H1 (cell line): ENCODE data around the gene STEAP4. TPM values are rescaled to one million over a fixed set of nuclear protein-coding genes. Genes with fewer than 3 reads are reported as not detected.

Source experiments
- CTCF ChIA-PET: fragments of 300-600 bp; sonication (Branson Sonifier 250); formaldehyde crosslinking; loops from one replicate; lab custom pipeline; 2021; ENCODE audit not compliant: partially characterized antibody; lab: Charles Lee
- POLR2A ChIA-PET: fragments of 300-600 bp; sonication (Branson Sonifier 250); formaldehyde crosslinking; loops from one replicate; lab custom pipeline; 2021; ENCODE audit warnings: inconsistent platforms; ENCODE audit not compliant: partially characterized antibody; lab: Charles Lee
- DNase-seq, 2 experiments: peaks; one replicate each; pipeline versions ENCODE4 v3.0.0 to v3.0.0-alpha.2; 2010 to 2022; ENCODE audit warnings: low spot score in 2 of 2, low read depth in 1 of 2, mixed read lengths in 1 of 2
- FAIRE-seq: peaks from 2 replicates; lab custom pipeline; 2011; peaks lifted over from hg19 to GRCh38; lab: Jason Lieb, UNC
- H2AFZ ChIP-seq: 2 replicates; pipeline ENCODE4 v1.8.1; 2012; ENCODE audit warnings: low read length, inconsistent platforms
- H2AK5ac ChIP-seq: 2 replicates; pipeline ENCODE4 v1.6.1; 2013; ENCODE audit warnings: low read depth, low read length
- H2BK120ac ChIP-seq: replicated peaks from 2 replicates; pipeline ENCODE3; 2013; ENCODE audit warnings: low read depth, low read length, inconsistent platforms
- H2BK12ac ChIP-seq: 2 replicates; pipeline ENCODE4 v1.6.1; 2013; ENCODE audit warnings: low read depth, low read length
- H2BK15ac ChIP-seq: 2 replicates; pipeline ENCODE4 v1.6.1; 2013; ENCODE audit warnings: low read length
- H2BK20ac ChIP-seq: 2 replicates; pipeline ENCODE4 v1.6.1; 2013; ENCODE audit warnings: low read length
- H2BK5ac ChIP-seq: 2 replicates; pipeline ENCODE4 v1.6.1; 2013; ENCODE audit warnings: low read depth, low read length
- H3K14ac ChIP-seq: 2 replicates; pipeline ENCODE4 v1.6.1; 2013; ENCODE audit warnings: inconsistent platforms; ENCODE audit not compliant: insufficient read length
- H3K18ac ChIP-seq: 2 replicates; pipeline ENCODE4 v1.6.1; 2013; ENCODE audit warnings: low read length; ENCODE audit errors: extremely low read depth
- H3K23ac ChIP-seq: 2 replicates; pipeline ENCODE4 v1.6.1; 2013; ENCODE audit warnings: inconsistent platforms; ENCODE audit not compliant: insufficient read length
- H3K23me2 ChIP-seq: 2 replicates; pipeline ENCODE4 v1.6.1; 2013; ENCODE audit warnings: low read depth, low read length
- H3K27ac ChIP-seq: 2 replicates; pipeline ENCODE4 v1.6.1; 2011; ENCODE audit warnings: low read depth, low read length, inconsistent platforms
- H3K27me3 ChIP-seq, 4 experiments: replicated peaks in 1 of 4; 1 replicate in 1 of 4; 2 replicates in 3 of 4; pipeline versions ENCODE4 v1.6.1 to v1.8.1; 2011 to 2013; ENCODE audit warnings: low read length in 3 of 4, mild to moderate bottlenecking in 3 of 4, inconsistent platforms in 2 of 4, mixed read lengths in 2 of 4, moderate library complexity in 1 of 4; ENCODE audit not compliant: control insufficient read depth in 3 of 4, insufficient read depth in 3 of 4; ENCODE audit errors: extremely low read depth in 1 of 4
- H3K36me3 ChIP-seq, 4 experiments: 2 replicates each; pipeline versions ENCODE4 v1.6.1 to v1.8.1; 2011 to 2013; ENCODE audit warnings: mild to moderate bottlenecking in 4 of 4, low read length in 3 of 4, moderate library complexity in 2 of 4, control low read depth in 1 of 4, inconsistent platforms in 1 of 4; ENCODE audit not compliant: insufficient read depth in 4 of 4, control insufficient read depth in 2 of 4
- H3K4ac ChIP-seq: replicated peaks from 2 replicates; pipeline ENCODE3; 2013; ENCODE audit warnings: low read length, low read depth, mixed read lengths, inconsistent platforms; ENCODE audit not compliant: insufficient read length
- H3K4me1 ChIP-seq, 4 experiments: replicated peaks in 1 of 4; 1 replicate in 1 of 4; 2 replicates in 3 of 4; pipeline versions ENCODE4 v1.6.1 to v1.8.1; 2011 to 2013; ENCODE audit warnings: low read length in 3 of 4, inconsistent platforms in 2 of 4, mixed read lengths in 1 of 4; ENCODE audit not compliant: insufficient read depth in 4 of 4, control insufficient read depth in 3 of 4
- H3K4me2 ChIP-seq, 2 experiments: 2 replicates each; pipeline versions ENCODE4 v1.6.1 to v1.8.1; 2011 to 2013; ENCODE audit warnings: low read depth in 2 of 2, low read length in 2 of 2, control low read depth in 1 of 2, inconsistent platforms in 1 of 2, mild to moderate bottlenecking in 1 of 2; ENCODE audit not compliant: insufficient read depth in 1 of 2
- H3K4me3 ChIP-seq, 4 experiments: fragments of 200-600, 300-600 bp in 1 of 4; sonication (generic), shearing (Covaris generic), sonication (Bioruptor Twin) in 1 of 4; 2 replicates each; pipeline versions ENCODE4 v1.5.1 to v1.8.1; 2011 to 2016; ENCODE audit warnings: low read length in 4 of 4, low read depth in 3 of 4, control low read depth in 2 of 4, inconsistent platforms in 2 of 4, mild to moderate bottlenecking in 2 of 4, mixed read lengths in 1 of 4, moderate library complexity in 1 of 4; ENCODE audit not compliant: insufficient read depth in 2 of 4; ENCODE audit errors: extremely low read depth in 1 of 4
- H3K56ac ChIP-seq: replicated peaks from 2 replicates; pipeline ENCODE3; 2013; ENCODE audit warnings: low read depth, mild to moderate bottlenecking, mixed read lengths, low read length, inconsistent platforms; ENCODE audit not compliant: insufficient read length
- H3K79me1 ChIP-seq: 2 replicates; pipeline ENCODE4 v1.6.1; 2013; ENCODE audit warnings: low read depth, low read length, control low read depth
- H3K79me2 ChIP-seq, 2 experiments: 2 replicates each; pipeline versions ENCODE4 v1.6.1 to v1.8.1; 2012 to 2013; ENCODE audit warnings: low read length in 2 of 2, mild to moderate bottlenecking in 2 of 2, inconsistent platforms in 1 of 2; ENCODE audit not compliant: insufficient read depth in 2 of 2, control insufficient read depth in 1 of 2
- H3K9ac ChIP-seq, 4 experiments: replicated peaks in 1 of 4; 1 replicate in 1 of 4; 2 replicates in 3 of 4; pipeline versions ENCODE4 v1.6.1 to v1.8.1; 2011 to 2013; ENCODE audit warnings: low read depth in 3 of 4, low read length in 3 of 4, control low read depth in 2 of 4, mild to moderate bottlenecking in 2 of 4, moderate library complexity in 2 of 4, inconsistent platforms in 1 of 4; ENCODE audit errors: extremely low read depth in 1 of 4
- H3K9me3 ChIP-seq, 2 experiments: 2 replicates each; pipeline versions ENCODE4 v1.6.1 to v1.8.1; 2012 to 2013; ENCODE audit warnings: mild to moderate bottlenecking in 2 of 2, moderate library complexity in 2 of 2, control low read depth in 1 of 2, inconsistent platforms in 1 of 2, low read depth in 1 of 2, low read length in 1 of 2, mixed read lengths in 1 of 2; ENCODE audit not compliant: insufficient read depth in 2 of 2
- H4K20me1 ChIP-seq, 2 experiments: replicated peaks in 1 of 2; 2 replicates each; pipeline versions ENCODE3 to v1.8.1; 2011 to 2013; ENCODE audit warnings: inconsistent platforms in 2 of 2, low read length in 2 of 2, mild to moderate bottlenecking in 1 of 2; ENCODE audit not compliant: insufficient read depth in 2 of 2, control insufficient read depth in 1 of 2
- H4K5ac ChIP-seq: 2 replicates; pipeline ENCODE4 v1.6.1; 2013; ENCODE audit warnings: low read length, low read depth, mixed read lengths, inconsistent platforms; ENCODE audit not compliant: insufficient read length
- H4K8ac ChIP-seq: 2 replicates; pipeline ENCODE4 v1.8.0; 2013; ENCODE audit warnings: mild to moderate bottlenecking, moderate library complexity, low read length, inconsistent platforms; ENCODE audit not compliant: insufficient read depth; ENCODE audit errors: extremely low read depth
- H4K91ac ChIP-seq: replicated peaks from 2 replicates; pipeline ENCODE3; 2013; ENCODE audit warnings: low read length, mixed read lengths, inconsistent platforms; ENCODE audit not compliant: insufficient read length
- CBX8 ChIP-seq: fragments of 300-800, 300-1000 bp; sonication (generic); IDR thresholded peaks from 2 replicates; pipeline ENCODE4 v1.7.1; 2016; ENCODE audit warnings: low read depth, low read length, borderline replicate concordance
- CREB1 ChIP-seq: IDR thresholded peaks from 2 replicates; pipeline ENCODE4 v1.6.1; 2012; ENCODE audit warnings: inconsistent platforms
- CTBP2 ChIP-seq: IDR thresholded peaks from 2 replicates; pipeline ENCODE4 v1.7.0; 2011; ENCODE audit warnings: borderline replicate concordance, mild to moderate bottlenecking, moderate library complexity, mixed read lengths, low read length; ENCODE audit not compliant: insufficient read depth, insufficient read length
- E2F6 ChIP-seq: IDR thresholded peaks from 2 replicates; pipeline ENCODE4 v1.6.1; 2012; ENCODE audit warnings: inconsistent platforms
- FOSL1 ChIP-seq: IDR thresholded peaks from 2 replicates; pipeline ENCODE4 v1.6.1; 2011; ENCODE audit warnings: mild to moderate bottlenecking, low read depth, low read length, moderate library complexity; ENCODE audit not compliant: insufficient read depth
- POLR2A ChIP-seq, 2 experiments: IDR thresholded peaks; 1 replicate in 1 of 2; 2 replicates in 1 of 2; pipeline ENCODE4 v1.6.1; 2011; ENCODE audit warnings: low read depth in 2 of 2, low read length in 2 of 2, mild to moderate bottlenecking in 2 of 2; ENCODE audit errors: control extremely low read depth in 1 of 2
- RAD21 ChIP-seq, 2 experiments: IDR thresholded peaks in 1 of 2; conservative IDR thresholded peaks in 1 of 2; 2 replicates each; pipeline ENCODE4 v1.6.1; 2011; ENCODE audit warnings: low read depth in 2 of 2, low read length in 2 of 2, improper control_type of control experiment in 1 of 2, inconsistent platforms in 1 of 2, mild to moderate bottlenecking in 1 of 2, moderate library complexity in 1 of 2
- RNF2 ChIP-seq: fragments of 200-900, 300-1000 bp; sonication (generic); IDR thresholded peaks from 2 replicates; pipeline ENCODE4 v1.7.1; 2016; ENCODE audit warnings: borderline replicate concordance, low read depth, mild to moderate bottlenecking, antibody characterized with exemption, low read length; ENCODE audit not compliant: poor library complexity, severe bottlenecking; ENCODE audit errors: missing control alignments
- SRF ChIP-seq: IDR thresholded peaks from 2 replicates; pipeline ENCODE4 v1.6.1; 2011; ENCODE audit warnings: mild to moderate bottlenecking, low read depth, low read length, moderate library complexity
- TAF1 ChIP-seq: IDR thresholded peaks from 2 replicates; pipeline ENCODE4 v1.6.1; 2011; ENCODE audit warnings: mild to moderate bottlenecking, low read depth, low read length
- USF2 ChIP-seq: IDR thresholded peaks from 2 replicates; pipeline ENCODE4 v1.6.1; 2011; ENCODE audit warnings: low read length, improper control_type of control experiment
- ZNF274 ChIP-seq: IDR thresholded peaks from 2 replicates; pipeline ENCODE4 v1.7.0; 2012; ENCODE audit warnings: low read length, borderline replicate concordance; ENCODE audit errors: extremely low read depth
- WGBS, 2 experiments: shearing (Covaris generic) in 1 of 2; methylation state at CpG; one replicate each; pipeline versions ENCODE4 v1.1.6 to v1.1.7; 2013 to 2015; ENCODE audit warnings: low lambda C conversion rate in 2 of 2, mixed read lengths in 2 of 2, inconsistent platforms in 1 of 2, low coverage in 1 of 2, missing lambda C conversion rate in 1 of 2; ENCODE audit not compliant: insufficient replicate concordance in 2 of 2, insufficient coverage in 1 of 2, insufficient read length in 1 of 2; ENCODE audit errors: extremely low coverage in 1 of 2, missing lambda C conversion rate in 1 of 2; 5-methylcytosine and 5-hydroxymethylcytosine counted together
- polyA plus RNA-seq, 7 experiments: library from polyadenylated mRNA; depleted of rRNA in 3 of 7; stranded (reverse) in 5 of 7; unstranded in 2 of 7; fragments of >200 nt in 5 of 7; fragments of 200-250 nt in 2 of 7; gene quantifications; 1 replicate in 5 of 7; 2 replicates in 1 of 7; 4 replicates in 1 of 7; pipeline versions ENCODE4 v1.2.1 to v1.2.3, GENCODE V29; 2011 to 2013; ENCODE audit warnings: missing spikeins in 2 of 7, mixed read lengths in 2 of 7
- total RNA-seq: library from RNA; stranded (reverse); fragmentation: NEBNext Ultra II Directional; extraction: Animal tissue kit (Norgen Biotek cat#: 25700); gene quantifications from 2 replicates; pipeline ENCODE4 v1.2.1, GENCODE V29; 2021

STEAP4 gene
- total and polyA plus RNA-seq, 2 of the 8 experiments (the other 6 are each of a cell fraction or from before 2014, with no cell fraction given): under 0.01 TPM; not detected in 1

DNA sequence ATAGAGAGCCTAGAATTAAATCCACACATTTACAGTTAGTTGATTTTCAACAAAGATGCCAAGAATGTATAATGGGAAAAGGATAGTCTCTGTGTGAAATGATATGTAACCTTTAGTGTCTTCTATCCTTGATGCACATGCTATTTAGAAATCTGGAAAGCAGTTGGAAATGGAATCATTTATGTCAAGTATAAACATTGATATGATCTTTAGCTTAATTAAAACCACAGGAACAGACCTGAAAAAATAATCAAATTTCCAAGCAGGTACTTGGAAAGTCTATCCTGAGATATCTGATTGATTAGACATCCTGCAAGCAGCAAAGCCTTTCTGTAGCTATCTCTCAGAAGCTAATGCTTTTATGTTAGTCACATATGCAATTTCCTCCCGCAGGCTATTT is 62.4 kb downstream of the STEAP4 start:
- H3K18ac ChIP-seq: no peak overlapping the region
- H3K27me3 ChIP-seq: no peaks in the 10 kb centered on the region
- H3K4me2 ChIP-seq: no peak overlapping the region
- no peak overlapping the region for H2BK120ac ChIP-seq
- no peak overlapping the region for H4K8ac ChIP-seq
- H3K9ac ChIP-seq: no peak overlapping the region
- no peaks in the 10 kb centered on the region; the same call in 1 of the 2 replicates for H3K23me2 ChIP-seq
- H3K79me1 ChIP-seq: no peaks in the 10 kb centered on the region
- H4K20me1 ChIP-seq: no peaks in the 10 kb centered on the region
- H3K79me2 ChIP-seq: no peaks in the 10 kb centered on the region
- no peak overlapping the region for H2BK15ac ChIP-seq
- no peak overlapping the region for H3K56ac ChIP-seq
- no peaks in the 10 kb centered on the region for H3K36me3 ChIP-seq
- no peaks in the 10 kb centered on the region for H3K9me3 ChIP-seq
- H3K14ac ChIP-seq: no peak overlapping the region
- WGBS, 2 experiments: 92% methylated on average over 1 of the region's 1 CpG; no CpG with 5 or more reads in 1 of the 2 experiments
- no peak overlapping the region for H4K5ac ChIP-seq
- H3K4me1 ChIP-seq: peaks cover 0 to 3% (median 0%) of the 10 kb centered on the region in 4 experiments; a peak in 1 of 7 replicates
- DNase-seq (no peak), FAIRE-seq (no peak)
- H3K4me3 ChIP-seq: no peak overlapping the region
- no peak overlapping the region for H2AK5ac ChIP-seq
- no peak overlapping the region for H3K4ac ChIP-seq
- POLR2A ChIA-PET: no interaction called here
- H3K23ac ChIP-seq: no peak overlapping the region
- H2BK12ac ChIP-seq: no peak overlapping the region
- no peak overlapping the region for H4K91ac ChIP-seq
- no peak overlapping the region for H2BK5ac ChIP-seq
- H2AFZ ChIP-seq: no peak overlapping the region
- H2BK20ac ChIP-seq: no peak overlapping the region
- CTCF ChIA-PET: interaction anchor here (0.7 to 4.4 kb wide), 16 partner anchors 9 to 1378 kb away, joined by 3 to 38 read pairs (median 6); partner anchors contain the start of gene STEAP4
- H3K27ac ChIP-seq: no peak overlapping the region
- TF ChIP-seq TAF1: no peak
- TF ChIP-seq ZNF274: no peak
- TF ChIP-seq RNF2: no peak
- TF ChIP-seq POLR2A (IDR thresholded peaks at IDR 0.05; ENCODE audit: control extremely low read depth in 1 of 2, low read depth in 2 of 2, low read length in 2 of 2): no peak
- TF ChIP-seq CREB1: no peak
- no peak for TF ChIP-seq FOSL1
- TF ChIP-seq SRF: no peak
- TF ChIP-seq CBX8: no peak
- TF ChIP-seq CTBP2: no peak
- no peak for TF ChIP-seq E2F6
- TF ChIP-seq RAD21 (IDR thresholded peaks at IDR 0.05 in 1 of 2, conservative IDR thresholded peaks at IDR 0.05 in 1 of 2; ENCODE audit: low read depth in 2 of 2, low read length in 2 of 2): no peak
- no peak for TF ChIP-seq USF2
